Amniotic epithelial cell (primary cell): Measurements from ENCODE around the gene ODF4.
A peak's percentile ranks its signal among the peaks of the same experiment; 100 is the strongest.

Experiments
- DNase-seq: peaks from one replicate; pipeline ENCODE4 v3.0.0-alpha.2; 2010; ENCODE audit warnings: low read depth

Gene ODF4

DNA sequence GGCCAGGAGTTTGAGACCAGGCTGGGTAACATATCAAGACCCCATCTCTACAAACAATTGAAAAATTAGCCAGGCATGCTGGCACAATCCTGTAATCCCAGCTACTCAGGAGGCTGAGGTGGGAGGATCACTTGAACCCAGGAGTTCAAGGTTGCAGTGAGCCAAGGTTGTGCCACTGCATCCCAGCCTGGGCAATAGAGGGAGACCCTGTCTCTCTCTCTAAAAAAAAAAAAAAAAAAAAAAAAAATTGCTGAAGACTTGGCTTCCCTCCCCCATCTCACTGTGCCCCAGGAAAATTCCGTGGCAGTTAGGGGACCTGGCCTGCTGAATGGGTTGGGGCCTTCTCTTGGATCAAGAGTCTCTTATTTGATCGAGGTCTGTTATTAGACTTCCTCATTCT lies at the start of gene ODF4:
Gene ODF4, plus strand, starts transcription at position 301 of the 400 bp plus-strand sequence. CDS start 212 bp downstream, outside the sequence.
- no peak for DNase-seq

DNA sequence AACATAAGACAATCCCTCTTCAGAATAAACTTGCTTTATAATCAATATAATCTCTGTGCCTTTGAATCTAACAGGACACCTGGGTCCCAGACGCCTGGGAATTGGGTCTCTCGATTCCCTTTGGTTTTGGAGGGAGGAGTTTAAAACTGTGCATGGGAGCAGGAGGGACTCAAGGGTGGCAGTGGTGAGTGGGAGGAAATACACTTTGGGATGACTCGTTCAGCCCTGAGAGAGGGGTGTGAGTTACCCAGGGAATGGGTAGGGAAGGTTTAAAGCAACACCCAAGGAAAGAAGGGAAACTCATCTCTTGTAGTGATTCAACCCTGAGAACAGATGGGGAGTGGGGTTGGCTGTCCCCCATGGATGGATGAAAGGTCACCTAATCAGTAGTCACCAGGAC lies 49.6 kb upstream of the ODF4 start:
- DNase-seq: no peak

DNA sequence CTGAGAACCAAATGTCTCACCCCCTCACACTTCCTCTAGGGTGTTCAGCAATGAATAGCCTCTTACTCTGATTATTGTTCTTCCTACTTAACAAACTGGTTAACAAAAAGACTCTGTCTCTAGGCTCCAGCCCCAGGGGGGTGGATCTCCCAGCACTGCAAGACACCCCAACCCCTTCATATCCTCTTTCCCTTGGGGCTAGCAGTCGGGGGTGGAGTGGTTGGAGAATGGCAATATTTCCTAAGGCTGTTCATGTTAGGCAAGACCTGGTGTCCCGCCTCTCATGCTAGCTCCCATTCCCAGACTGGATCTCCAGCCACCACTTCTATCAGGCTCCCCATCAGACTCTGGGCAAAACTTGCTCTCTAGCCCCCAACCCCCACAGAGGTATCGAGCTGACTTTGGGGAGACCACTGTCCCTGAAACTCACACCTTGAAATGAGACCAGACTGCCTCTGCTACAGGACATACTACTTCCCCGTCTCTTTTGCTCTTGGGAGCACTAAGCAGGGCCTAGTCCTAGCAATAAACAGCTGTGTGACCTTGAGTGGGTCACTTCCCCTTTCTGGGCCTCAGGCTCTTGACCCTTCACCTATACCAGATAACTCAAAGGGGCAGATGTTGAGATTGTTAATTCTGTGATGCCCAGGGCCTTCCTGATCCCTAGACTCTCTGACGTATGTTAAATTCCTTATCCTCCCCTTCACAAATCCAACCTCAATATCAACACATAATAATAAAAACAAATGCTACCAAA lies 46.8 kb upstream of the ODF4 start:
- DNase-seq: peak; percentile 10

DNA sequence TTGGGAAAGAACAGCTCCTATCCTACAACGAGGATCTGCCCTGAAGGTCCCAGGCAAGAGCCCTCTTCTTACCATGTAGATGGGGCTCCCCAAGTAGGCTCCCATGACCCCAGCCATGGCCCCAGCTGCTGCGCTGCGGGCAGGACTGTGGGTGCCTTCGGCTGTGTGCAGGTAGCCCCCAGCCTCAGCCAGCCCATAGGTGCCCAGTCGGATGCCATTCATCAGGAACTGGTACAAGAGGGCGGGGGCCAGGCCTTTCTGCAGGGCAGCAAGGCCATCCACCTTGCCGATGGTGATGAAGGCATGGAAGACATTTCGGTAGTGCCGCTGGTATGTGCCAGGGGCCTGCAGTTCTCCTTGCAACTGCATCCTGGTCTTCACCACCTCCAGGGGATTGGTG lies 45.3 kb upstream of the ODF4 start:
- DNase-seq: no peak

DNA sequence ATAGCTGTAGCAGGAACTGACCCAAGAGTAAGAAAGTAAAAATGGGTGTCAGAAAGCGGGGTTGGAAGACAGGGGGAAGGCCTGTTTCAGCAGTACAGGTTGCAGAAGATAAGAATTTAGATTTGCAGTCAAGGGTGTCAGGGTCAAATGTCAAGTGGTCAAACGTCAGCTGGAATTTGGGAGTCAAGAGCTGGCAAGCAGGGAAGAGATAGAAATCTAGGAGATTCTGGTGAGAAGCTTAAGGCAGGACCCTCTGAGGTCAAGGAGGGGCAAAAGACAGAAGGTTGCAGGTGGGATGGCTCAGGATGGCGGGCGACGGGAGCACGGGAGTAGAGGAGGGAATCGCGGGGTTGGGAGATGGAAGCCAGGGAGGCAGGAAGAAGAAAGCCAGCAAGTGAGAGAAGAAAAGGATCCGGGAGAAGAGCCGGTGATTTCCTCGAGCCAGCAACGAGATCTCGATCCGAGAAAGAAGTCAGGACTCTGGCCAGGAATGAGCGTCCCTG lies 44.8 kb upstream of the ODF4 start:
- no peak for DNase-seq

DNA sequence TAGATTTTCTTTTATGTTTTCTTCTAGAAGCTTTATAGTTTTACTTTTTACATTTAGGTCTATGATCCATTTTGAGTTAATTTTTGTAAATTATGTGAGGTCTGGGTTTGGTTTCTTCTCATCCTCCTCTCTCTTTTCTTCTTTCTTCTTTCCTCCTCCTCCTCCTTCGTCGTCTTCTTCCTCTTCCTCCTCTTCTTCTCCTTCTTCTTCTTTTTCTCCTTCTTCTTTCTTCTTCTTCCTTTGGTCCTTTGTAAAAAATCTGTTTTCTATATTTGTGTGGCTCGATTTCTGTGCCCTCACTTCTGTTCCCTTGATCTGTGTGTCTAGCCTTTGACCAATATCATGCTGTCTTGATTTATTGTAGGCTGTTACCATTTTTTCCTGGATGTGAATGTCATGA lies 39.4 kb upstream of the ODF4 start:
- no peak for DNase-seq

GRCh38 chr17:8300627-8301242 lies 38.9 kb upstream of the ODF4 start:
- DNase-seq: peak; percentile 60

GRCh38 chr17:8310601-8311123 lies 29.0 kb upstream of the ODF4 start:
- DNase-seq: no peak

GRCh38 chr17:8311131-8311790 lies 28.4 kb upstream of the ODF4 start:
- DNase-seq: no peak

DNA sequence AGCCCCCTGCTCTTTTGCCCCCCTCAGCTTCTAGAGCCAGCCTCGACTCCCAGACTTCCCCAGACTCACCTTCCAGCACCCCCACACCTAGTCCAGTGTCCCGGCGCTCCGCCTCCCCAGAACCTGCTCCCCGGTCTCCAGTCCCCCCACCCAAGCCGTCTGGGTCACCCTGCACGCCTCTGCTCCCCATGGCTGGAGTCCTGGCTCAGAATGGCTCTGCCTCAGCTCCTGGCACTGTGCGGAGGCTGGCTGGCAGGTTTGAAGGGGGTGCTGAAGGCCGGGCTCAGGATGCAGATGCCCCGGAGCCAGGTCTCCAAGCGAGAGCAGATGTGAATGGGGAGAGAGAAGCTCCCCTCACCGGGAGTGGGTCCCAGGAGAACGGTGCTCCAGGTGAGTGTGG lies 27.4 kb upstream of the ODF4 start:
- DNase-seq: no peak

GRCh38 chr17:8312726-8313600 lies 26.7 kb upstream of the ODF4 start:
- no peak for DNase-seq

GRCh38 chr17:8314797-8315763 lies 24.6 kb upstream of the ODF4 start:
- no peak for DNase-seq

- DNase-seq: no peak
Observed at GRCh38 chr17:8315764-8316217, 23.8 kb upstream of the ODF4 start.

GRCh38 chr17:8318010-8318935 lies 21.4 kb upstream of the ODF4 start:
- DNase-seq: no peak

DNA sequence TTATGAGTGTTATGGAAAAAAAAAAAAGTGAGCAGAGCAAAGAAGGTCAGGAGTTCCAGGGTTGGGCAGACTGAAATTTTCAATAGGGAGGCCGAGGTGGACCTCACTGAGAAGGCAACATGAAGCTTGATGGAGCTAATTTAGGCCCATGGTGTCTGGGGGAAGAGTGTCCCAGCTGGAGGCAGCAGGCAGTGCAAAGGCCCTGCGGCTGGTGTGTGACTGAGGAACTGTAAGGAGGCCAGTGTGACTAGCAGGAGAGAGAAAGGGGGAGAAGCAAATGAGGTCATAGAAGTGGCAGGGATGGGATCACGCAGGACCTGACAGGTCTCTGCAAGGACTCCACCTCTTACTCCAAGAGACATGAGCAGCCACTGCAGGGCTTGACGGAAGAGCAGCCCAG lies 19.4 kb upstream of the ODF4 start:
- DNase-seq: no peak

- peak; percentile 27 for DNase-seq
Observed at GRCh38 chr17:8320990-8321389, 18.6 kb upstream of the ODF4 start.

DNA sequence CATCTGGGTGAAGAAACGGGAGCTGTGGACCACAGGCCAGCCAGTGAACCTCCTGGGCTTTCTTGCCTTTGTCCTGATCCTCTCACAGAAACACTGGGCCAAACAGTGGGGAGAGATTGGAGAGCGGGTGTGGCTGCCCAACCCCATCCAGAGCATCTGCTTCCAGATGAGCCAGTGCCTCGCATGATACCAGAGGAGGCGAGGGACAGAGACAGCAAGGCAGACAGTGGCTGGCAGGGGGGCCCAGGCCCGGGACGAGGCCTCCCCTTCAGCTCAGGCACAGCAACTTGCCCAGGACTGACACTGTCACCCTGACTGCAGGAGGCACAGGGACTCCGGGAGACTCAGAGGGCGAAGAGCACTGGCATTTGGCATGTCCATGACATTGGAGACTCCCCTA lies 17.6 kb upstream of the ODF4 start:
- no peak for DNase-seq

DNA sequence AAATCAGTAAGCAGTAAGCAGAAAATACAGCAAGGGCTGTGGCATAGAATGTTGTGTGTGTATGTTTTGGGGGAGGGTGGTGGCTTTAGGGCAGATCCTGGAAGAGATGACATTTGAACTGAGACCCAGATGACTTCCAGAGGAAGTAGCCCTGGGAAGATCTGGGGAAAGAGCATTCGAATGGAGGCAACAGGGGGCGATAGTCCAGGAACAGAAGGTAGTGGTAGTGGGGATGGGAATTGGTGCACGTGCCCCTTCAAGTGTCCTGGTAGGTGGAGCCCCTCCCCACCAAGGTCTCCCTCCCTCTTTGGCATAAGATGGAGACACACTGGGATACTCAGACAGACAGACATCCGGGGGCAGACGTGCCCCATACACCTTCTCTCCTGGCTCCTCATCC lies 15.5 kb upstream of the ODF4 start:
- DNase-seq: no peak

DNA sequence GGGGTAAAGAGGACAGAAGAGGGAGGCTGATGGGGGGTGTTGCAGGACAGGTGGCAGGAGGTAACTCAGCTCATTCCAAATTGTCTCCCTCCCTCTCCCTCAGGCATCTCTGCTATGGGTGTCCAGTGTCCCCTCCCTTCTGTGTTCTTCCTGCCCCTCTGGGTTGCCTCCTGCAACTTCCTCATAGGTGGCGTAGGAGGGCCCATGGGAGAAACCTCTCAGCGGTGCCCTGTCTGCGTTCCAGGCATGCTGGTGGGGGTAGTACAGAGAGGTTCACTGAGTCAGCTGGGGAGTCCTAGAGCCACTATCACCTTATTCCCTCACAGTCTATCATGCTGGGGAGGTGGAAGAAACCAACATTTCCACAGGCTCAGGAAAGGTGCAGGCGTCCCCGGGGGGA lies 14.7 kb upstream of the ODF4 start:
- DNase-seq: no peak
